Measurements from ENCODE around the gene VWA8.
"Not testable (repeated sequence)": the region's sequence is repeated elsewhere in the genome, so short reads cannot be mapped to it uniquely, and the experiment has no call there.

VWA8 gene

DNA sequence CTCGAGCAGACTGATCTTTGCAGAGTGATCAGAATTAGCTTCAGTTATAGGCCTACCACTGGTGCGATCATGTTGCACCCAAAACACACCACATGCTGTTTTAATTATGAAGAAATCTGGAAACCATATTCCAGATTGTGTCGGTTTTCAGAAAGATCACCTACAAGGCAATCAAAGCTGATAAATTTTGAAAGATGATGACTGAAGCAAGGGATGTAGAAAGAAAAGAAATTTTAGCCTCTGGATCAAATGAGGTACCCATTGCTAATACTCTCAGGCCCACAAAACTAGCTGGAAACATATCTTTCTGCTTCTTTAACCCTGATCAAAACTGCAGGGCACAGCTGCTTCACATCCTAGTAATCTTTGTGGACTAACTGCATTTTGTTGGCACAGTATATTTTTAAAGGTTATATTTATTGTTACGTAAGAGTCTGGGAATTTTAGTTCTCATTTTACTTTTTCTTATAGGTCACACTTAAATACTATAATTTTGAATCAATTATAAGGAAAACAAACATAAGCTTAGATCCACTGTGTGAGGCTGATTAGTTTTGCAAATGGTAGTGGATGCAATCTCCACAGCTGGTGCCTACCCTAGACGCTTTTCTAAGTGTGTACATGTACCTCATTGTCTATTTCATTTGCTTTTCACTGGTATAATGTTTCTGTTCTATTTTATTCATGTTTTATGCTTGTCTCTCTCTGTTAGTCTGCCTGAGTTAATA, 352.6 kb downstream of the VWA8 start:
- DNase-seq: no peak

DNA sequence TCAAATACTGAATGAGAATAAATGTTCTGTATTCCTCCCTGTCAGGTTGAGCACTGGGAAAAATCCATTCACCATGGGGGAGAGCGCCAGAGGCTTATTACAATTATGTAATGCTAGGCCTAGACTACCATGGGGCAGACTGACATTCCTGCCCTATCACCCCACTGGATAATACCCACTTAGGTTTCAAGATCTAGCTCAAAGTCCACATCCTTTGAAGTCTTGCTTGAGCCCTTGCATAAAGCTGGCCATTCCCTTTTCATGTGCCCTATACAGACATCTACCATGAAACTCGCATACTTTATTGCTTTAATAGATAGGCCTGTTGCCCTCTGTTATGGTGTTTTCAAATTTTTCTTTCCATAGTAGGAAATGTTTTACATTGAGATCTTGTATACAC, 354.3 kb downstream of the VWA8 start:
- no peak for DNase-seq

DNA sequence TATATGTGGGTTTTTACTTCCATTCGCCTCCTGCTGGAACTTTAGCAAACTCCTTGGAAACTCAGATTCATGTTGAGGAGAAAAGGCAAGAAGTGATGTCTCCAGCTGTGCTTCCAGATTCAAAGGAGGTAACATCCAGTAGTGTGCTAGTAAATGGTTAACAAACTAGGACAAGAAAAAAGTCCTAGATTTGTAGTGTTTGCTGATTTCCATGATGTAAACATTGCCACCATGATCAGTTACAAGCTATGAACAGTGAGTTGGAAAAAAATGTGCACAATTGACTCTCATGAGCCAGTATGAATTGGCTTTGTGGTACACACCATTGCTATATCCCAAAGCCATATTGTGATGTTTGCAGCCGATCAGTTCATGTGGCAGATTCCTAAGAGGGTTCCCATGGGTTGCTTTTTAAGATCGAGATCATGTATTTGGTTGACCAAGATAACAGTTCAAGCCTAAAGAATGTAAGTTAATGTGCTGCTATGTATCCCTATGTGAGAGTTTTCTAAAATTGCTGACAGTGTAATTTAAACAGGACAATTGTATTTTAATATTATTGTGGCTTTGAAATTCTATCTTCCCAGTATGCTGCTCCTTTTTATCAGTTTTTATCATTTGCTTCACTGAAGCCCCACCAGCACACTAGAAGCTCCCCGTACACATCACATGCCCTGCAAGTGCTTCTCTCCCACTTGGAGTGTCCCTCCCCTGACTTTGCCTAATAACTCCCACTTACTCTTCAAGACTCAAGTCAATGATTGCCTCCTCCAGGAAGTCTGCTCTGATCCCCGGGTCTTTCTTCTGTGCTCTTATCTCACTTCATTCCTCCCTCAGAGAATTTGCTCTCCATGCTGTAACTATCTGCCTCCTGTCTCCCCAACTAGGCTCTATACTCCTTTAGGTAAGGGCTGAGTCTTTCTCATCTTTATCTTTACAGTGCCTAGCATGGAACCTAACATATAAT, 355.3 kb downstream of the VWA8 start:
- DNase-seq: no peak

DNA sequence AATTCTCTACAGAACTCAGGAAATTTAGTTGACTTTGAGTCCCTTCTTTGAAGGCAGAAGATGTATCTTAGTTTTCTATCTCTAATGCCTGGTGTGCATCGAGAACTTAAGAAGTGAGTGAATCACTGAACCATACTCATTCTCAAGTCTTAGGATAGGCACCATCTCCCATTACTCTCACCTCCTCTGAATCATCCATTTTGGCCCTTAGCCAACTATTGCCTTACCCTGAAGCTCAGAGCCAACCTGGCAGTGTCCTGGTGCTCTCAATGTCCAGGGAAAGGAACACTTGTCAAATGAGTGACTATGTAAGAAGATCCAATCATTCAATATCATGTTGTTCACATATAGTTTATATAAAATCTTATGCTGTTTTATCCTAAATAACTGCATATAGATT, 357.0 kb downstream of the VWA8 start:
- DNase-seq: no peak

DNA sequence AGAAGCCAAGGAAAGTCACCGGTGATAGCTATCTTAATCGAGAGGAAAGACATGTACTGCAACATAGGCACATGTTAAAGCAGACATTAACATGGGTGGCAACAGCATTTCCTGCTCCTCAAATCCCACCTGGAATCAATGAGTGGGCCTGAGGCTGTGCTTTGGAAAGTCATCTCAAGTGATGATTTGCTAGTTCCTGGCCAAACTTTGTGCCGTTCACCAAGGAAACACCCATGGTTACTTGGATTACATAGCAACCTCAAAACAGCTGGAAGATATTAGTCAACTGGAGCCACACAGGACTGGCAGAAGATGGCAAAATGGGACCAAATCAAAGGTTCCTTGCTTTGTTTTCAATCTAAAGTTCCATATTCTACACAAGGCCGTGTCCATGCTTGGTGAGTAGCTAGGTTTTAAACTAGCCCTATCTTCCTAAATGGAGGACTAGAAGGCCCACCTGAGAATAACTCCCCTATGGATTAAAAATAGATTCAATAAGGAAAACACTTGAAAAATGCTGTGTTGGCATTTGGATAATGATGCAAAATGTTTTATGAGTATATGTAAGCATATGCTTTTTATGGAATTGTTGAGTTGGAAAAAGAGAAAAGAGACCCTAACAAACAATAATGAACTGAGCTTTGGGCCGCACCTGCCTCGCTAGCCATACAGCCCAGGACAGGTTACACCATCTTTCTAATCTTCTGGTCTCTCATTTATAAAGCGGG, 359.0 kb downstream of the VWA8 start:
- DNase-seq: no peak

DNA sequence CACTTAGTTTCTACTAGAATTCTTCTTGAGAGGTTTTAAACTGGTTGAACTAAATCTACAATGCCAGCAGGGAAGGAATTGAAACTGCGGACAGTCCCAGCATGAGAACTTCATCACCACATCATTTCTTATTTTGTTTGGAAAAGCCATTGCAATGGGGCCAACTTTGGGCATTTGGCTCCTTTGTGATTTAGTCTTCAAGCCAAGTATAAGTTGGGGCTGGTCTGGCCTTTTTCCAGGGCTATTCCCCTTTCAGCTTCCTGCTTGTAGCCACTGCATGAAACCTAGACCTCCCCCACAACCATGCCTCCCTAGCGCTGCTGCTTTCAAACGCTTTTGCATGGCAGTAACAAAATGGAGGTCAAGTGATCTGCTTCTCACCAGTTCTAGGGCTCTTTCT, 361.3 kb downstream of the VWA8 start:
- DNase-seq: no peak

DNA sequence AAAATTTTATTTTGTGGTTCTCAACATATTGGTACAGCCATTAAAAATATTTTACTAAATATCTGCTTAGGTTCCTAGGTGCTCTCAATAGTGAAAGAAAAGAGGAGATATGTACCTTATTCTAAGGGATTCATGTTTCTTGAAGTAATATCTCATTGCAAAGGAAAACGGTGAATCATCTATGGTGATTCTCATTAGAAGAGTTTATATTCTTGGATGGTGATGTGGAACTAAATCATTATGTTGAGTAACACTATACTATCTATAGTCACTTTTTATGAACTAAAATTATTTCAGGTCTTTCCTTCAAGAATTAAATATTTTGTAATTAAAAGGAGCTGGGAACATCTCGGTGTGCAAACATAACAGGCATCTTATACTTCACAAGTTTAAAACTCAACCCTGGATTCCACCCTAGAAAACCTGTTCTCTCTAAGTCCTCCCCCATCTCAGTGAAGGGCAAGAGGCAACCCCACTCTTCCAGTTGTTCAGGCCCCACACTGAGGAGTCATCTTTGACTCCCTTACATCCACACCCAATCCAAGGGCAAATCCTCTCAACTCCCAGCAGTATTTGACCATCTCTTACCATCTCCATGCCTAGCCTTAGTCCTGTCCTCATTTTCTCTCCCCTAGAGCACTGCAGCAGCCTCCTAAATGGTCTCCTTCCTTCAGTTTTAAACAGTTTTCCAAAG, 363.4 kb downstream of the VWA8 start:
- DNase-seq: no peak

DNA sequence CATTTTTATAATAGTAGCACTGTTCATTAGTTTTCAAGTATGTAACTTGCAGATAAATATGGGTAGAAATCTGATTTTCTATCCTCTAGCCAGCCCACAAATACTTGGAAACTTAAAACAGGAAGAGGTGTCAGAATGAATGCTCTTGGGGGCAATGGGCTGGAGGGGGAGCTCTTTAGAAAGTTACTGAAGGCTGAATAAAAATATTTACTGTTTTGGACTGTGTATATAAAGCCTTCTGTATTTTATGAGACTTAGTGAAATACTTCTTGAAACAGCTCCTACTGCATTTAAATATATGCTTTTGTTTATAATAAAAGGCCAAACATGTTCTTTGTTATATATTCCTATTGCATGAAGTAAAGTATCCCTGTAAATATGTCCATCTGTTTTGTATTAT, 364.7 kb downstream of the VWA8 start:
- DNase-seq: no peak

DNA sequence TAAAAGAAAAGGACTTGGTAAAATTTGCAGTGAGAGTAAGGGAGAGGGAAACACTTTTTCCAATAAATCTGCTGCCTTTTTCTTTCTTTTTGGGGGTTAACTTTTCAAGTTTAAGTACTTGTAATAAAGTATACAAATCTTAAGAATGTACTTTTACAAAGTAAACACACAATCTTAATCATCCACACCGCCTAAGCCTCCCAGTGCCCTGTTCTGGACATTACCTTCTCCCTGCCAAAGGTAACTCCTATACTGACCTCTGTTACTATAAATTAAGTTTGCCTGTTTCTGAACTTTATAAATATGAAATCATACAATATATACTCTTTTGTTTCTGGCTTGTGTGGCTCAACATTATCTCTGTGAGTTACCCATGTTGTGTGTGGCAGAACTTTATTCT, 365.6 kb downstream of the VWA8 start:
- no peak for DNase-seq

DNA sequence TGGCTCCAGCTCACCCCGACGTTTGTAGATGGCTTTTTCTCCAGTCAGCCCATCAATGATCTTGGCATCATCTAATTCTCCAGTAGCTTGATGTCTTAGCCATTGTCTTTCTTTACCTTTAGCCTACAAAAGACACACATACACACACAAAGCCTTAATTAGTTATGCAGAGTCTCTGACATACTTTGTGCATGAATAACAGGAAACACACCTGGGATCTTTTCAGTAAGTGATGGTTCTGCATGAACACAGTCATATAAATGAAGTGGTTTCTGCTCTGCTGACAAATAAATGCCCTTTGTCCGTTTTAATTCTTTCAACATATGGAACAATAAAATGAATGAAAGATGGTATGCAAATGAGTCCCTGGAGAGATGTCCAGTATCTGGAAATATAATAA, 370.3 kb downstream of the VWA8 start:
- no peak for DNase-seq

DNA sequence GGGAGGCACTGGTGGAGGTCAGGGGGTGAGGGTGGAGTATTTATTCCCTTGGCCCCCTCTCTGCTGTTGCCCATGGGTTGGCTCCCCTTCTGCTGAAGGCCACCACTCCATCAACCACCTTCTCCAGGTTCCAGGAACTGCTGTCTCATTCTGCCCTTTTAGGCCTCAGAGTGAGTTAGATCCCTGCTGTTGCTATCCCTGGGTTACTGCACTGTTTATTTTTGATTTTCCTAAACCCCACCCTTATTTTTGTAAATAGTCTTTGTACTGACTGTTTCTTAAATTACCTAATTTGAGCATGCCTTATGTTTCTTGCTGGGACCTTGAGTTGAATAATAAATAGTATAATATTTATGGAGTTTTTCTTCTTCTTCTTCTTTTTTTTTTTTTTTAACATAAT, 370.8 kb downstream of the VWA8 start:
- no peak for DNase-seq

DNA sequence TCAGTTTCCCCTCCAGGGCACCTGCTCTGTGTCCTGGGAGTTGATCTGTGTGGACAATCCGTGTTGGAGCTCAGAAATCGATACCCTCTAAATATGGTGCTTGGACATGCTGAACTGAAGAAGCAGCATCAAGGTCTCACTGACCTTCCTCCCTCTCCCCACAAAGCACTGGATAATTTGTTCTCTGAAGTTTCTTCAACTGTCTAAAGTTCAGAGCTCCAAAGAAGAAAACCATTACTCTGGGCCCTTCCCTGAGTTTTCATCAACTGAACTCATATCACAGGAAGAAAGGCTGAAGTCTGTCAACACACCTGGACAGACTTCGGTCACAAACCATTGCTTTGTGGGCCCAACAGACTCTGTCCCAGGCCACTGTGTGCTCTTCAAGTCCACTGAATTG, 371.5 kb downstream of the VWA8 start:
- DNase-seq: no peak

DNA sequence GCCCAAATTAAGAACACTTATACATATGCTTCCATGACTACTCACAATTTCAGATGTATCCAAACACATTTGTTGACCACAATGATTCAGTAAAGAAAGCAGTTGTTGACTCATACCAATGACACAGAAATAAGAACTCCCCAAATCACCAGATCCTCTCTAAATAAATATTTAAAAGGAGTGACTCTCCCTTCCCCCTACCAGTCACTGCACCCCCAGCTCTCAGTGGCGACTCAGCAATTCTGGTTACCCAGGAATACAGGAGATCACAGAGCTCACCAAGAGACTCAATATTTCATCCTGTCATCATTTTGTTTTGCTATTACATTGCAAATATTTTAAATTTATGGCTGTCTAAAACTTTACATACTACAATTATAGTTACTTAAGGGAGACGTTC, 372.0 kb downstream of the VWA8 start:
- DNase-seq: peak; percentile 68

DNA sequence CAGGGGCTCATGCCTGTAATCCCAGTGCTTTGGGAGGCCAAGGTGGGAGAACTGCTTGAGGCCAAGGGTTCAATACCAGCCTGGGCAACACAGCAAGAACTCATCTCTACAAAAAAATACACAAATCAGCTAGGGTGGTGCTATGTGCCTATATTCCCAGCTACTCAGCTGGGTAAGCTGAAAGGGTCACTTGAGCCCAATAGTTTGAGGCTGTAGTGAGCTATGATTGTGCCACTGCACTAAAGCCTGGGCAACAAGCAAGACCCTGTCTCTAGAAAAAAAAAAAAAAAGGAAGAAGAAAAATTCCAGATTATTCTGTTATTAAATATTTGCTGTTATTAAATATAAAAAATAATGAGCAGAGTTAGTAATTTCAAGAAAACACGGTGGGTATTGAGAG, 372.5 kb downstream of the VWA8 start:
- DNase-seq: no peak

DNA sequence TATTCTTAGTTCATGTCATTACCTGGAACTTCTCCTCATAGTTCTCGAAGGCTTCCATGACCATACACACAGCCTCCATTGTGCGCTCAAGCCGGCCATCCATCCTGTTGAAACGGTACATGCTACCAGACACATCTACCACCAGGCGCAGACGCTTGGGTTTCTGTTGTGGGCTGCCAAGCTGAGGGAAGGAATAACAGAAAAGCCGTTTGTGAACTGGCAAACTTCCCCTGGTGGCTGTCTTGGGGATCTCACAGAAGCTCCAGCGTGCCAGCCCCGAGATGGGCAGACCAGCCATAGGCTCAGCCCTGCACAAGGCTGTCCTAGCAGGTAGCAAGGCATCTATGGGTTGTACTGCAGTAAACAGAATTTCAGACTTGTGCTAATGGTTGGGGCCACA, 373.4 kb downstream of the VWA8 start:
- peak; percentile 64 for DNase-seq

DNA sequence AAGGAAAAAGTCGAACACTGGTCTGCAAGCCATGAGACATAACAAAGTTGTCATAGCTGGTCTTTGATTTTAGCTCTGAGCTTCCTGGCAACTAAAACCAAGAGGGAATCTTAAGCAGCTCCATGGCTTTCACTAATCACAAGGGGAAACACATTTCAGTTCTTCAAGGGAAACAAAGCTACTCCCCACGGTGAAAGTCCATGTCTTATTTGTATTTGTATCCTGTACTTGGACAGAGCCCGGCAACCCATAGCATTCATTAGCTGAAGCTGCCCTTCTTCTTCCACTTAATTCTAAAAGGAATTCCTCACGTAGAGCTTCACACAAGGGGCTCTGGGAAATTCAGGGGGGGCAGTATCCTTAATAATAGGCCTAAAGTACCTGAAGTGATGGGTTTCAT, 374.7 kb downstream of the VWA8 start:
- no peak for DNase-seq

DNA sequence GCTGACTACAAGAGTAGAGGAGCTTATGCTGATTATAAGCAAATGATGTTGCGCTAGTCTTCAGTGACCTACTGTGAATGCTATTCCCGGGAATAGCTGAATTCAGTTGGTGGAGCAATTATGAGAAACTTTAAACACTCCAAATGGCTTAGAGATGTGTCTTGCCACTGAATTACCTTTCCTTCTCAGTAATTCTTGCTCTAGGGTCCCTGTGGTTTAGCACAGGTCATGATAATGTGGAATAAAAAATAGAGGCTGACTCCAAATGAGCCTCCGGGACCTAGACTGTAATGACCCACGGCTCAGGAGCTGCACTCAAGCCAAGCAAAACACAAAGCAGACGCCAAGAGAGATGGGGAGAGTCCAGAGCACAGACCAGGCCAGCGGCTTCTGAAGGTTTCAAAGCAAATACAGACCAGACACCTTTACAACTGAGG, 378.9 kb downstream of the VWA8 start:
- DNase-seq: no peak

DNA sequence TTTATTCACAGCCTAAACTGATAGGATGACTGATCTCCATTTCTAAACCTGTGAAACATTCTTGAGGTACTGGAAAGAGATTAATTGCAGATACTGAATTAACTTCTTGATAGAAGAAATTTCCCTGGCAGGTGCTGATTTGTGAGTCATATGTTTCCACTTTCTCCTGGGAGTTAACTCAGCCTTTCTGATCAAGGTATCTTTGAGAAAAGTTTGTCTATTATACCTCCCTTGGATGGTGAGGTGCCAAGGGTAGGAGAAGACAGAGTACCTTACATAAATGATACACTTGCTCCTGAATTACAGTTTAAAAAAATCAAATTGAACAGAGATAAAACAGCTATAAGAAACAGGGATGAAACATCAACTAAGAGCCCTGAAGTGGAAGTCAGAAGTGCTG, 380.6 kb downstream of the VWA8 start:
- DNase-seq: no peak

DNA sequence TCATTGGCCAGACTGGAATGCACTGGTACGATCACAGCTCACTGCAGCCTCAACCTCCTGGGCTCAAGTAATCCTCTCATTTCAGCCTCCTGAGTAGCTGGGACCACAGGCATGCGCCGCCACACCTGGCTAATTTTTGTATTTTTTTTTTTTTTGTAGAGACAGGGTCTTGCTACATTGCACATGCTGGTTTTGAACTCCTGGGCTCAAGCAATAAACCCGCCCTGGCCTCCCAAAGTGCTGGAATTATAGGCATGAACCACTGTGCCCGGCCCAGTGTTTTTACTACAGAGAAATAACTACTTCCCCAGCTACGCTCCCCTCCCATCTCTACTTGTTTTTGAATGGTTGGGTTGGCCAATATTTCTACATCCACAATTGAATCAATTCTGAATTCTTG, 381.0 kb downstream of the VWA8 start:
- no peak for DNase-seq

DNA sequence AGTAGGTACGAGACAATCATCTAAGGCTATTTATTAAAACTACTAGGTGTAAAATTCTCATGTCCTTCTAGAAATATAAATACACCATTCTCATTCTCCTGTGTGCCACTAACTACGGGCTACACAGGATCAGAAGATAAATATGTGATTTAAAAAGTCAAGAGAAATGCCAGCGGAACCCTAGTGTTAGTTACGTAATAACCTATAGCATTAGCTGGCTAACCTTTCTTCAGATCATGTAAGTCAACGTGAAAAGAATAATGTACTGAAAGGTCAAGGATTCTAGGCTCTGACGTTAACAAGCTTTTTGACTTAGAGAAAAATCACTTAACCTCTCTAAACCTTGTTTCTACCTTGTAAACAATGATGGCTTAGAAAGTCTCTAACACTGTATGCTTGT, 381.7 kb downstream of the VWA8 start:
- no peak for DNase-seq

DNA sequence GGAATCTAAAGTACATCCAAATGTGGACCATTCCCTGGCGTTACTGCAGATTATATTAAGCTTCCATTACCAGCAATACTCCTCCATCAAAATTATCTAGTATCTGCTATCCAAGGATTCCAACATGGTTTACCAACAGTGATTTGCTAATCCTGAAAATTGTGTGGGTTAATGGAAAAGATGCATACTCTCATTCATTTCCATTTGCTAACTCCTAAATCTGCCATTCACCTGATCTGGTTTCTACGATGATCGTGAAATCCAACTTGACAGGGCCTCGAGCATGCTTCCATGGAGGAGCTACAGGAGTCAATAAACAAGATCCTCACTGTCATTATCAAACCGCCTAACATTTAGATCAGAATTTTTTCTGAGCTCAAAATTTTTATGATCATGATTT, 382.5 kb downstream of the VWA8 start:
- DNase-seq: no peak

DNA sequence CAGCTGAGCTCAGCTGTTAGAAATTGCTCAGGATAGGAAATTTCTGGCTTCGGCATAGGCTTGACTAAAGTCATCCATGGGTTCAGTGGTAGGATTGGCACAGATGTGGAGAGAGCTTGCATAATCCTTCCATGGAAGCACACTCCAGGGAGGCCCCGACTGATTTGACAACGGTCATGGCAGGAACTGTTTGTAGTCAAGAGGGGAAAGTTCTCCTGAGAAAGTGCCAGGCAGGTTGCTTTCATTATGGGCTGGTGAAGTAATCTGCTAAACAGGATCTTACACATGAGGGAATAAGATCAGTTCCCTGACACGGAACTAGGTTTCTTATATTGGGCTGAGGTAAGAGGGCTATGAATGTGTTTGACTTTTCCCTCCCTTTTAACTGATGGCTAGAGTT, 383.5 kb downstream of the VWA8 start:
- no peak for DNase-seq

DNA sequence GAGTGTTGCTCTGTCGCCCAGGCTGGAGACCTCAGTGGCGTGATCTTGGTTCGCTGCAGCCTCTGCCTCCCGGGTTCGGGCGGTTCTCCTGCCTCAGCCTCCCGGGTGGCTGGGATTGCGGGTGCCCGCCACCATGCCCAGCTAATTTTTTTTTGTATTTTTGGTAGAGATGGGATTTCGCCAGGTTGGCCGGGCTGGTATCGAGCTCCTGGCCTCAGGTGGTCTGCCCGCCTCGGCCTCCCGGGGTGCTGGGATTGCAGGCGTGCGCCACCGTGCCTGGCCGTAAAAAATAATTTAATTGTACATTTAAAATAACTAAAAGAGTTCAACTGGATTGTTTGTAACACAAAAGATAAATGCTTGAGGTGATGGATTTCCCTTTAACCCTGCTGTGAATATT, 387.3 kb downstream of the VWA8 start:
- not testable (repeated sequence) for DNase-seq

Data from activated effector memory CD4-positive, alpha-beta T cell treated with anti-CD3 and anti-CD28 coated beads, Interleukin-2, amount 50 U/mL, for 16 hours (primary cell).